Measurements from ENCODE around the gene PJA1.
A peak's percentile ranks its signal among the peaks of the same experiment; 100 is the strongest.

PJA1 gene

DNA sequence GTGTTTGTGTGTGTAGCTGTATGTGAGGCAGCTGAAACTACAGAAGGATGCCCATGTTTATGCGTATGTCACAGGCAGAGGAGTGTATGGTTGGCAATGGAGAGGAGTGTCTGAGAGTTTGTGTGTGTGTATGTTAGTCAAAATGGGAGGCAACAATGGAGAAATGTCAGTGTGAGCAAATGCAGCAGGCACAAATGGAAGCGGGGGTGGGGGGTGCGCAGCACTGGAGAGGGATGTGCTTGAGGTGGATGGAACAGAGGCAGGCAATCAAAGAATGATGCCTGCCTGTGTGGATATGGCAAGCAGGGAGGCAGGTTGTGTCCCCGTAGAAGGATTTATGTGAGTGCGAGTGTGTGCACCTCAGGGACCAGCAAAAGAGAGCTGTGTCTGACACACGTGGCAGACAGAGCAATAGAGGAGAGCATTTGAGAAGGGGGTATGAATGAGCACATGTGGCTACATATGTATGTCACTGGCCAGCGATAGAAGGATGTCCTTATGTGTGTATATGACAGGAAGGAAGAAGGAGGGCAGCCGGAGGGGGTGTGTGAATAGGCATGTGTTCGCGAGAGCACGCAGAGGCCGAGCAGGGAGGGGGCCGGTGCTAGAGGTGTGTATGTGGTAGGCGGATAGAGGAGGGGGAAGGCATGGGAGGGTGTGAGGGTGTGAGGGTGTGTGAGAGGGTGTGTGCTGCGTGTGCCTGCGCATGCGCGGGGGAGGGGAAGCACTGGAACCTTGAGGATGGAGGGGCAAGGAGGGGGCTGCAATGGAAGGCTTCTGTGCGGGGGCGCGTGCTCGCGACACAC lies 1.1 kb downstream of the PJA1 start:
- peak; percentile 54 for DNase-seq

DNA sequence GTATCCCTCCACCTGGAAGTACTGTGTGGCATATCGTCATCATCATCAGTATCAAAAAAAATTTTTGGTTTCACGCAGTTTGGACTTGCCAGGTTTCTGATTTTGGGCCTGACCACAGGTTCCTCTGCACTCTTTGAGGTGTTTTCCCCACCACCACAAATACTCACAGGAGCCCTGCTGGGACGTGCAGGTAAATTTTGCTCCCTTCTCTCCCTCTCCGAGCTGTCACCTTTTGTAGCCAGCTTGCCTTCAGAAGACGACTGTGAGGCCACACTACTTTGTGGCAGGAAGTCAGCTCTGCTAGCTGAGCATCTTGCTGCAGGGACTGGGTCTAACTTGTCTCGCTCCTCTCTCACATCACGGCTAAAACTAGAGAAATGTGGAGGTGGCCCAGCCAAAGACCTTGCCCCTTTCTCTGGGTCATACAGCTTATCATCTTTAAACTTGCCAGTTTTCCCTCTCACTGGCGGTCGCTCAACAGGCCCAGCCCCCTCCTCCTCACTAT lies 2.8 kb downstream of the PJA1 start:
- DNase-seq = no peak

DNA sequence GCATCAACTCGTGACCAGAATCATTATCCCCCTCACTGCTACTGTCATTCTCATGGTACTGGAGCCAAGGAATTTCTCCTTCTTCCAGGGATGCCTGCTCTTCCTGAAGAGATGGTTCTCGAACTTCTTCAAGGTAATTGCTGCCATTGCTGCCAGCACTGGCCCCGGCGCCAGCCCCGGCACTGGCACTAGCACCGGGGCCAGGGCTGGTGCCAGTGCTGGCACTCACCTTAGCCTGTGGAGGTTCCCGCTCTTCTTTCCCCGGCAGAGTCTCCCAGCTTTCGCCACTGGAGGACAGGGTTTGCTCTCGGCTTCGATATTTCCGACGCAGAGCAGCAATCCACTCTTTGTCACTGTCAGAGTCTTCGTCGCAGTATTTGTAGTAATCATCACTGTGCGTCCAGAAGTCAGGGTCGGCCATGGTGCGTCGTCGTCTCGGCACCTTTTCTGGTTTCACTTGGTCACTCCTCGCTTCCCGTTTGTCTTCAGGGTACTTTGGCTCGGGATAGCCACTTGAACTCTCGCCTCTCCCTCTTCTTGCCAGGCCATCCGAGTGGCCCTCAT lies 3.4 kb downstream of the PJA1 start:
- no peak for DNase-seq

- DNase-seq = no peak
Observed at GRCh38 chrX:69161371-69161770, 3.9 kb downstream of the PJA1 start.

DNA sequence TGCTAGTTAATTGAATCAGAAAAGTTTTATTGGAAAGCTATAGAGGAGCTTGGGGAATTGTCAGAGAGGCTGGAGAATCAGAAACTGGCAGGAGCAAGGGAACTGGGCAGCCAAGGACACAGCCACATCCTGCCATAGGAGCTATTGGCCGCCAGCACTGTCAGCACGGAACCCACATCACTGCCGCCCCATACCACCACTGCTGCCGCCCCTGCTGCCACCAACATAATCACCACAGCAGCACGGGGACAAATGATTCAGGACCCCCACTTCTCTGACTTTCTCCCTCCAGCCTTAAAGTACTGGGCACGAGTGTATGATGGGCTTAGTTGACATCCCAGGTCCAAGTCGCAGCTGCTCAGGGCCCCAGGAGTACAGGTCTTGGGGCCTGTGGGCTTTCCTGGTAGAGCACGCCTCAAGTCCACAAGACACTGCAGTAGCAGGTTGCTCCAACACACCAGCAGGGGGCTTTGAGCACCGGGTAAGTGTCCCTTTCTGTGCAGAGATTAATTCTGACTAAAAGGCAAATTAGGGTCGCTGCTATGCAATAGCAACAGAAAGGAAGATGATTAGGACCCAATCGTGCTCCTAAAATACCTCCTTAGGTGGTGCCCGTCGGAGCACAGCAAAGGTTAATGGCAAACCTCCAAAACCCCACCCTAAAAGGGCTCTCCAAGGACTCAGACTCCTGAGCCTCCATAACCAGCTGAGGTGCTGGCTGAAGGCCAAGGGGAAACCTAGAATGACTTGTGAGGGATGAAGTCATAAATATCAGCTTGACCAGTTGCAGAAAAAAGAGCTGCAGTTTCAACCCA lies 6.9 kb downstream of the PJA1 start:
- DNase-seq = peak; percentile 50

DNA sequence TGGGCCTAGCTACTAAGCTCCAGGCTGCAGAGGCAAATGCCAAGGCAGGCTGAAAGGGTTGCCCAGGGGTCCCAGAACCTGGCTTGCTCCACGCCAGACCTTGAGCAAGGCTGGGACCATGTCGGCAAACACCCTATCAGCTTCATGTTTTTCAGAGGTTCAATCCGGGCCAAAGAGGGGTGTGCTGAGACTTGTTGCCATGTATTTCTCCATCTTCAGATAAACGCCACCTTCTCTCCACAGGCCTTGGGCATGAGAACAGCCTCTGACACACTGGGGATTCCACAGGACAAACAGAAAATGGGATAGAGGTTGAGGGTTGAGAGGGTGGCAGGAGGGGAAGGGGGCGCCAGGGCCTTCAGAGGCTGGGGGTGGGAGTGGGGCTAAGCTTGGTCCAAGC lies 8.6 kb downstream of the PJA1 start:
- DNase-seq = no peak

DNA sequence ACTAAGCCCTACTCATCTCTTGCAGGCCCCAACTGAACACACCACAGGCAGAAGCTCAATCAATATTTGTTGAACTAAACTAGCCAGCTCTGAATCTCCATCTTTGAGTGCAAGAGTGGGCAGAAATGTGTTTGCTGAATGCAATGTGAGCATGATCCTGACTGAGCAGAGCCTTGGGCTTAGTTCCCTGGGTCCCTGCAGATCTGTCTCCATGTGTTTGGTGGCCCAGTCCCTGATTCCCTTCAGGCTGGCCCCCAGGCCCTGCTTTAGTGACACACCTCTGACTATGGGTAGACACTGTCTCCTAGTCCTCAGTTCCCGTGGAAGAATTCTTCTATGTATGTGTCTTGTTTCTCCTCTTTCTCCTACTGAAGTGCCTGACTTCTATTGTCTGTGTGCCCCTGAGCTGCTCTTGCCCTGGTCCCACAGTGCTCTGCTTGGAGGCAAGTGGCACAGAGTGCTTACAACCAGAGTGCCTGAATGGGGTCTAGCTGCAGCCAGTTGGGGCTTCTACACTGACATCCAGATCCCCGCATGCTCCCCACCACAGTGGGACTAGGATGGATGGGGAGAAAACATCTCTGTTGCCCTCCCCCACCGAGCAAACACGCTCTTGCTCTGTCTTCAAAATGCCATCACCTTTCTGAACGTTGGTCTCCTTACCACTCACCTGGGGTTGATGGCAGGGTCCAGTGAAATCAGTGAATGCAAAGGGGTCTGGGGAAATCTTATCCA lies 9.3 kb downstream of the PJA1 start:
- DNase-seq = no peak

- DNase-seq = no peak
Observed at GRCh38 chrX:69154051-69154450, 11.2 kb downstream of the PJA1 start.

- DNase-seq = no peak
Observed at GRCh38 chrX:69153060-69153730, 12.1 kb downstream of the PJA1 start.

GRCh38 chrX:69152417-69152841 lies 12.8 kb downstream of the PJA1 start:
- DNase-seq = peak; percentile 24

- no peak for DNase-seq
Observed at GRCh38 chrX:69151866-69152284, 13.4 kb downstream of the PJA1 start.

DNA sequence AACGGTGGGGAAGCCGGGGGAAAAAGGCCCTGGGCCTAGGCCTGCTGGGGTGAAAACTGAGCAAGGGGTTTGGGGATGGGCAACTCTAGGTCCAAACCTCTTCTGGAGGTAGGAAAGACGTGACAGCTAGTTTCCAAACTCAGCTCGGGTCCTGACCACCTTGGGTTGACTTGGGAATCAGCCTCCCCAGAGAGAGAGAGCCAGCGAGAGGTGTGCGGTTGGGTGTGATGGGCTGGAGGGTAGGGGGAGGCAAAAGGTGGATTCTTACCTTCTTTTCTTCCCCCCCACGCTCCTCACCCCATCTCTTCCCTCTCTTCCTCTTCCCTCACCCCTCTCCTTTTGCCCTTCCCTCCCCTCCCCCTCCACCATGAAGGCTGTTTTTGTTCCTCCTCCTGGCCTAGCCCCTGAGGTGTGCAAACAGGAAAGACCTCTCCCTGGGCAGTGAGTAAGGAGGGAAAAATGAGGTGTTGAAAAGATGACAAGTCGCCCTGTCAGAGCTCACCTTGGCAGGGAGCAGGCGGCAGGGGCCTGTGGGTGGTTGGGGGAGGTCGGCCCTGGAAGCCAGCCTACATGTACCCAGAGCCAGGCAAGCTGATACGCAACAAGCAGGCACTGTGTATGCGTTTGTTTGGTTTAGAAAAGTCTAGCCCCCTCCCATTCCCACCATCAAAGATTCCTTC lies 14.8 kb downstream of the PJA1 start:
- DNase-seq = no peak

GRCh38 chrX:69149466-69150280 lies 15.6 kb downstream of the PJA1 start:
- DNase-seq = peak; percentile 9

- DNase-seq = no peak
Observed at GRCh38 chrX:69148946-69149345, 16.3 kb downstream of the PJA1 start.

GRCh38 chrX:69146739-69147138 lies 18.5 kb downstream of the PJA1 start:
- no peak for DNase-seq

GRCh38 chrX:69145714-69146113 lies 19.5 kb downstream of the PJA1 start:
- DNase-seq = no peak

DNA sequence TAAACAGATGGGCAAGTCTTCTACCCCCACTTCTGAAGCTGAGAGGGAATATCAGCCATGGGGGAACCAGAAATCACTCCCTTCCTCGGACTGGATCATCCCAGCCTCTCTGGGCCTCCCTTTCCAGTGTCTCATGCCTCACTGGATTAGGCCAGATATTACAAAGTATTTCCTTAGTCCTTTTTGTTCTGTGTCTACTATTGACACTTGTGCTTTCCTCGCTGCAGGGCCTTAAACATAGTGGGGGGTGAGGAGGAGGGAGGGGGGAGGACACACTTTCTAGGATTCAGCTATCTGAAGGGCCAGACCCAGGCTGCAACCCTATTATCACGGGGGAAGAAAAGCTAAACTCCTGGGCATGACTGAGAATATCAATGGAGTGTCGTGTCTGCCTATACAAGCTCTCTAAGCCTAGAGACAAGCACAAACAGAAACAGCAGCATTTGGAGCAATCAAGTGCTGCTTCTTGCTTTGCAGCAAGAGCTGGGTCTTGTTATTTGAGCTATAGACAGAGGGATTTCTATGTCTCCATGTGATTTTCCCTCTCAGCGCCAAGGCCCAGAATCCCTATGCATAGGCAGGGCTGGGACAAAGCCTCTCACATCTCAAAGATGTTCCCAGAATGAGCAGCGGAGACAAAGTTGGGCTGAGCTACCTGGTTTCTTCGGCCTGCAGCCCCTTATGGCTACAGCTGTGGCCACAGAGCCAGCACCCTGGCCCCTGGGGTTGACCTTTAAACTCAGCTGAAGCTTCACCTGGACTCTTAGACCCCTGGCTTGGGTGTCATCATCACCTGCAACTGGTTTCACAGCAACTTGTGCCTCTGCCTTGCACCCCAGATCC lies 20.2 kb downstream of the PJA1 start:
- DNase-seq = no peak

DNA sequence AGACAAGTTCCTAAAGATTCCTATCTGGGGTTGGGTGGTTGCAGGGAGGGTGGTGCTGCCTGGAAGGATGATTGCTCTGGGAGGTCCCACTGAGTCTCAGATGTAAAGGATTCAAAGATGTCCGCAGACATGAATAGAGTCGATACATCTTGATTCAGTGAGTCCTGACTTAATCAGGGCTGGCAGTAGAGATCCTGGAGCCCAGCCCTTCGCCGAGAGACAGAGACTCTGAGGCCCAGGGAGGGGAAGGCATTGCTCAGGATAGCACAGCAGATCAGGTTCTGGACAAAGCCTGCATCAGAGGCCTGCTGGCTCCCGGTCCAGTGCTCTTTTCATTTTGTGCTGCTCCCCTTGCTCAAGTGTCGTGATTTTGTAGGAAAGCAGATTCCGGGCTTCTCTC lies 21.7 kb downstream of the PJA1 start:
- DNase-seq = no peak

DNA sequence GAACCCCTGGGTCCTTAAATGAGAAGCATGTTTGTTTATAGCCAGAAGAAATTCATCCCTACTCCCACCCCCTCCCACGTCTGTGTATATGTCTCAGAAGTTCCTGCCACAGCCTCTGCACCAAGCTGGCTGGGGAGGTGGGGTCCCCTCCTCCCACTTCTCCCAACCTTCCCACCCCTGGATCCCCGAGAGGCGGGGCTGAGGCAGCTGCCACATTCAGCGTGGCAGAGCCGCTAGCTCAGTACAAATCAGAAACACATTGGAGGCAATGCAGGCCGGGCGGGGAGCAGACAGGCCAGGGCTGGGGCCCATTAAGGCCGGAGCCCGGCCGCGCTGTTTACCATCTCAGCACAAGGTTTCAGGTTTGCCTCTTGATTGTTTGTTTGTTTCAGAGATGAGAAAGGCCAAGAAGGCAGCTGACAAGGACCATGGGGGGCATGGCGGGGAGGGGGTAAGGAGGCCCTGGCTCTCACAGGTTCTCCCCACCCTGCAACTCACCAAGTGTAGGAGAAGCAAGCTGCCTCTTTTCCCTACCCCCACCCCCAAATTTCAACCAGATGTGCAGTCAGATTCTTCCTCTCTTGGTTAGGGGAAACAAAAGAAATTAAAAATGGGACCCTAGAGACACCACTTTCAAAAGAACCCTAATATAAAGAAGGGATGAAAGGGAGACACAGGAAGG lies 22.3 kb downstream of the PJA1 start:
- no peak for DNase-seq

Measured in NCI-H146 (cell line).